CD4-positive, CD25-positive, alpha-beta regulatory T cell (primary cell): Measurements from ENCODE around the gene ZFHX3. TPM values are rescaled to one million over a fixed set of nuclear protein-coding genes. Genes with fewer than 3 reads are reported as not detected.
A peak's percentile ranks its signal among the peaks of the same experiment; 100 is the strongest.

Source experiments
- ATAC-seq, 2 donors: fragments of 150-1000 bp; cut with Tn5 transposase; one replicate each; pipeline ENCODE4 v1.10.0; 2021; ENCODE audit warnings: low read depth in 2 of 2, moderate number of reproducible peaks in 2 of 2, moderate library complexity in 1 of 2
- DNase-seq, 3 donors: peaks; one replicate each; pipeline versions ENCODE4 v3.0.0 to v3.0.0-alpha.2; 2012 to 2022; ENCODE audit warnings: mixed read lengths in 1 of 3
- H3K27ac ChIP-seq: one replicate; pipeline ENCODE4 v1.7.0; 2013; ENCODE audit warnings: mild to moderate bottlenecking, low read length; ENCODE audit not compliant: insufficient read depth, poor library complexity, severe bottlenecking
- H3K27me3 ChIP-seq: one replicate; pipeline ENCODE4 v1.7.0; 2013; ENCODE audit warnings: low read length; ENCODE audit not compliant: control insufficient read depth, insufficient read depth
- H3K36me3 ChIP-seq: one replicate; pipeline ENCODE4 v1.7.0; 2013; ENCODE audit warnings: mild to moderate bottlenecking, low read length, moderate library complexity; ENCODE audit not compliant: control insufficient read depth, insufficient read depth
- H3K4me1 ChIP-seq: 2 replicates; pipeline ENCODE4 v1.7.0; 2013; ENCODE audit warnings: mild to moderate bottlenecking, low read length; ENCODE audit not compliant: insufficient read depth, control insufficient read depth, poor library complexity, severe bottlenecking
- H3K4me3 ChIP-seq: one replicate; pipeline ENCODE4 v1.7.0; 2013; ENCODE audit warnings: low read depth, mild to moderate bottlenecking, low read length, moderate library complexity
- H3K9me3 ChIP-seq, 2 experiments: 1 replicate in 1 of 2; 2 replicates in 1 of 2; pipeline ENCODE4 v1.7.0; 2013; ENCODE audit warnings: low read length in 2 of 2, mild to moderate bottlenecking in 1 of 2, moderate library complexity in 1 of 2; ENCODE audit not compliant: control insufficient read depth in 2 of 2
- H3K27ac Mint-ChIP-seq, 3 donors: one replicate each; pipeline ENCODE4 v1.8.0; 2020 to 2022; ENCODE audit warnings: mild to moderate bottlenecking in 3 of 3, mixed read lengths in 3 of 3, moderate library complexity in 2 of 3
- H3K27me3 Mint-ChIP-seq: one replicate; pipeline ENCODE4 v1.8.0; 2022; ENCODE audit warnings: mild to moderate bottlenecking, mixed read lengths
- H3K36me3 Mint-ChIP-seq: one replicate; pipeline ENCODE4 v1.8.0; 2020; ENCODE audit warnings: mixed read lengths
- H3K4me1 Mint-ChIP-seq, 4 donors: one replicate each; pipeline ENCODE4 v1.8.0; 2020 to 2022; ENCODE audit warnings: mixed read lengths in 4 of 4, mild to moderate bottlenecking in 1 of 4
- H3K4me3 Mint-ChIP-seq, 4 donors: one replicate each; pipeline ENCODE4 v1.8.0; 2020 to 2022; ENCODE audit warnings: mild to moderate bottlenecking in 4 of 4, mixed read lengths in 4 of 4, moderate library complexity in 3 of 4
- H3K9me3 Mint-ChIP-seq, 7 donors: one replicate each; pipeline ENCODE4 v1.8.0; 2020 to 2022; ENCODE audit warnings: mixed read lengths in 7 of 7, mild to moderate bottlenecking in 3 of 7, moderate library complexity in 2 of 7
- polyA plus RNA-seq, 4 donors: library from polyadenylated mRNA; unstranded; fragments of 300-500 nt; fragmentation: Illumina TruSeq; gene quantifications; one replicate each; pipeline ENCODE4 v1.2.3, GENCODE V29; 2021
- total RNA-seq: library from RNA; stranded (reverse); gene quantifications from one replicate; pipeline ENCODE4 v1.2.3, GENCODE V29; 2022

The ZFHX3 gene
- total and polyA plus RNA-seq, 5 donors from 2014 or later, result 0.01 to 0.94 (median 0.03) TPM; not detected in 1

DNA sequence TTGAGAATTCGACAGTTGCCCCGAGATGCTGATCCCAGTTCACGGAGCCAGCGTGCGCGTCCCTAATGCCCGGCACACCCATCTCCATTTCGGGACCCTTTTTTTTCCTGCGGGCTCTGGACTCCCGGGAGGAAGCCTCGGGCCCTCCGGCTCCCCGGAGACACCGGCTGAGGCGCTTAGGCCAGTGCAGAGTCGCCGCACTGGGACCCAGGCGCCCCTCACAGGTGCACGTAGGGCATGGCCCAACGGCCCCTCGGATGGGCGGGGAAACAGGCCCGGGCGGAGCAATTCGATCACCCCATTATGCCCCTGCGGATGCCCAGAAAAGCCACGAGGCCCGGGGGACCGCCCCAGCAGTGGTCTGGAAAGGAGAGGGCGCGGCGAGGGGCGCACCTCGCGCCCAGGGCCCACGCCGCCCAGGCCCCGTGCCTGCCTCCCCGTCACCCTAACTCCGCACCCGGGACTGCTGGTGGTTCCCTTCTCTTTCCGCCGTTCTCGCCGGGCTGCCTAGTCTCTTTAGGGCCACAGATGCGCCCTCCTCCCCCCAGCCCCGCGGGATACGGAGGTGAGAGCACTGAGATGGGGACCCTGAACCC is 18.5 kb upstream of the ZFHX3 start:
- no peaks in the 10 kb centered on the region for H3K36me3 ChIP-seq
- ATAC-seq, result no peak
- H3K4me1 ChIP-seq, result no peaks in the 10 kb centered on the region
- no peak for DNase-seq
- no peaks in the 10 kb centered on the region for H3K9me3 ChIP-seq
- no peak overlapping the region for H3K4me3 ChIP-seq
- Mint-ChIP-seq H3K36me3 (no peaks in the 10 kb centered on the region), H3K9me3 (peaks cover 0 to 2% (median 0%) of the 10 kb centered on the region in 7 donors), H3K27me3 (peaks cover 61% of the 10 kb centered on the region), H3K27ac (no peak overlapping the region), H3K4me1 (peaks cover 0 to 2% (median 0%) of the 10 kb centered on the region in 4 donors), H3K4me3 (no peak overlapping the region)
- peaks cover 11% of the 10 kb centered on the region for H3K27me3 ChIP-seq
- H3K27ac ChIP-seq, result no peak overlapping the region

DNA sequence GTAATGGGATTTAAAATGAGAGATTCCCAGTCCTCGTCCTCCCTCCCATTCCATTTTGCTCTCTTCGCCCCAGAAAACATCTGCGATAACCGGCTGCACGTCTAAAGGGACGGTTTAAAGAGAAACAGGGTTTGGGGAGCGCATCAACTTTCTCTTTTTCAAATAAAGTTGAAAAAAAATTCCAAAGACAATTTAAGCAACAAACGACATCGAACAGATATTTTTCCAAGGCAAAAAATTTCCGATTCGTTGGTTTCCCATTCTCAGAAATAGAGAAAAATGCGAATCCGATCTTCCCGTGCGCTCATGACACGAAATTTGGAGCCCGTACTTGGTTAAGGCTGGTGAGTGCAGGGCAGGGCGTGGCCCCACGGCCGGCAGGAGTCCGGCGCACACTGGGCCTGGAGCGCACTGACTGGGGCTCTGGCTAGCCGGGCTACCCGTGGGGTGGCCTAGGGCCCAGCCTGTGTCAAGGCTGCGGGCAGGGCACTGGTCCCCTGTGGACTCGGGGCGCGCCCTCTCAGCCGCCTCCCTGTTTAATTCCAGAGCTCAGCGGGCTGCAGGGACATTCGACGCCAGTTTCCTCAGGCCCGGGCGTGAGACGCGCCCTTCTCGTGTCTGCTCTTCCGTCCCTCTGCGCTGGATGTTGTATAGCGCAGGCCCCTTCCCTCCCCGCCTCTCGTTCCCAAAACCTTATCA is 17.9 kb upstream of the ZFHX3 start:
- H3K27me3 Mint-ChIP-seq, result peaks cover 59% of the 10 kb centered on the region
- no peak for DNase-seq

DNA sequence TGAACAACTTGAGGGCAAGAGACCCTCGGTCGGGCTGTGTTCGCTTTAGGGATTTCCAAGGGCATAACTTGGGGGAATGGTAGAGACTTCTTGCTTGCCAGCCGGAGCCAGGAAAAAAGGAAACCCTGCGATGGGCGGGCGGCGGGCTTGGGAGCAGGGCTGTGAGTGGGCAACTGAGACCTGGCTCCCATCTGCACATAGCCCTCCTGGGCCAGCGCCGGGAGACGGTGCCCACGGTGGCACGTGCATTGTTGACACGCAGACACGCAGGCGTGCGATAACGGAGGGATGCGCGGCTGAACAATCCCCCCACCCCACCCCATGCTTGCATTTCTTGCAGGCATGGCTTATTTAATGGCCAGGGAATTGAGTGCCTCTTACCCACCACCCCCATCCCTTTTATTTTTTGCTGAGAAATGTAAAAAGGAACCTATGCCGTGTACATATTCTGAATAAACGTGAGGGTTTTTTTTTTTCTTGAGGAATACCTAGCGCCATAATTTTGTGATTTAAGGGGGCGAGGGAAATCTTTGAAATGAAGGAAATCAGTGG is 17.1 kb upstream of the ZFHX3 start:
- DNase-seq, result no peak
- no peaks in the 10 kb centered on the region for H3K4me1 ChIP-seq
- ATAC-seq, result no peak
- Mint-ChIP-seq H3K36me3 (no peaks in the 10 kb centered on the region), H3K4me1 (peaks cover 0 to 2% (median 0%) of the 10 kb centered on the region in 4 donors), H3K4me3 (peak overlapping the region in 1 of 4 donors; percentile 31), H3K9me3 (no peaks in the 10 kb centered on the region), H3K27me3 (peaks cover 59% of the 10 kb centered on the region), H3K27ac (no peak overlapping the region)
- H3K27me3 ChIP-seq, result peaks cover 19% of the 10 kb centered on the region
- no peaks in the 10 kb centered on the region for H3K36me3 ChIP-seq
- no peak overlapping the region for H3K27ac ChIP-seq
- no peak overlapping the region for H3K4me3 ChIP-seq
- H3K9me3 ChIP-seq, result no peaks in the 10 kb centered on the region

More for the DNA sequence above, 17.9 kb upstream of the ZFHX3 start:
- no peak overlapping the region for H3K27ac ChIP-seq
- no peak overlapping the region for H3K4me3 Mint-ChIP-seq
- no peaks in the 10 kb centered on the region for H3K9me3 ChIP-seq
- no peak overlapping the region for H3K27ac Mint-ChIP-seq
- peaks cover 0 to 2% (median 0%) of the 10 kb centered on the region in 4 donors for H3K4me1 Mint-ChIP-seq
- peaks cover 16% of the 10 kb centered on the region for H3K27me3 ChIP-seq
- H3K4me3 ChIP-seq, result no peak overlapping the region
- no peaks in the 10 kb centered on the region for H3K9me3 Mint-ChIP-seq
- H3K36me3 Mint-ChIP-seq, result no peaks in the 10 kb centered on the region
- H3K36me3 ChIP-seq, result no peaks in the 10 kb centered on the region
- ATAC-seq, result no peak
- no peaks in the 10 kb centered on the region for H3K4me1 ChIP-seq

DNA sequence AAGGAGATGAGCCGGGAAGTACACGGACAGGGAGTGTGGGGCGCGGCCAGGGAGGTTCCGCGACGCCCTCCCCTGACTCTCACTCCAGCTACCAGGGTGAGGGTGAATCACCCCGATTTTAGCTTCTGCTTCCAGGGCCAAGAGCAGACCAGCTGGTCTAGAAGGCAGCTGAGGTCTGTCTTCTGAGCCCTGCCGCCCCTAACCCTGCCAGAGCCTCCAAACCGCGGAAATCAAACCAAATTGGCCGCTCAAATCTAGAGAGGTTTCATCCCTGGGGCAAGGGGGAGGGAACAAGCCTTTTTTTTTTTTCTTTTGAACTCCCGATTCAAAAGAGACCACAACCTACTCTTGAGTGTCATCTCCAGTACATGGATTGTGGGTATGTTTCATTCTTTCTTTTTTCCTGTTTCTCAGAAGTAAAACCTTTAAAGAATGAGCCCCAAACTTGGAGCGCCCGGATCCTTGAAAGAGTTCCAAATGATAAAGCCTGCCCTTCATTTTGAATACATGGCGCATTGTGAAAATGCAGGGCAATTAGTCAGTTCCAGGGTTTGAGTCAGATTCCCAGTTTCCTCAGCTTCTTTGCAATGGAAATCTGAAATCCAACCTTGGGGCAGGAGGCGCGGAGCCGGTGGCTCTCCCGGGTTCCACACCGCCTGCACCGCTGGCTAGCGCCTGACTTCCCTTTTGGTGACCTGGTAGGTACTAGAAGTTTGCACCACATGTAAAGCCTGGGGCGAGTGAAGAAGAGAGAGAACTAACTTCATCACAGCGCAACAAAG is 16.5 kb upstream of the ZFHX3 start:
- H3K27me3 Mint-ChIP-seq, result peaks cover 62% of the 10 kb centered on the region
- H3K4me3 Mint-ChIP-seq, result peak overlapping the region in 1 of 4 donors; percentile 31
- peak overlapping the region in 1 of 3 donors; percentile 14 for H3K27ac Mint-ChIP-seq
- no peaks in the 10 kb centered on the region for H3K36me3 Mint-ChIP-seq
- Histone ChIP-seq H3K9me3 (no peaks in the 10 kb centered on the region), H3K4me1 (peaks cover under 1% of the 10 kb centered on the region), H3K4me3 (no peak overlapping the region), H3K27ac (no peak overlapping the region), H3K27me3 (peaks cover 26% of the 10 kb centered on the region), H3K36me3 (no peaks in the 10 kb centered on the region)
- H3K4me1 Mint-ChIP-seq, result peaks cover 0 to 5% (median 2%) of the 10 kb centered on the region in 4 donors
- no peak for ATAC-seq
- no peaks in the 10 kb centered on the region for H3K9me3 Mint-ChIP-seq
- DNase-seq, result no peak

DNA sequence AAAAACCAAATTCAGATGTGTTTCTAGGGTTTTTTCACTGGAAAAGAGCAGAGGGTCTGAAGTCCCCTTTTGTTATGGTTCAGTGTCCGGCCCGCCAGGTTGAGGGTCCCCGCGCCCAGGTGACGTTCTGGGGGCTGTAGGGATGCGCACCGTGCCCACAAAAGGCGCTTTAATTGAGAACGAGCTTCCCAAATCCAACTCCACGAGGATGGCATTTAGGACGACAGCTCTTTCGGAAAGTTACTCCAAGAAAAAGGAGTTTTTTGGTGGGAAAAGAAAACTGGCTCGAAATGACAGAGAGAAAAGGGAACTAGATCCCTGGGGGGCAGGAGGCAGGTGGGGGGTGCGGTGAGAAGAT is 15.9 kb upstream of the ZFHX3 start:
- H3K4me1 ChIP-seq, result peaks cover 6% of the 10 kb centered on the region
- Mint-ChIP-seq H3K36me3 (no peaks in the 10 kb centered on the region), H3K4me3 (no peak overlapping the region), H3K27me3 (peaks cover 65% of the 10 kb centered on the region), H3K27ac (peak overlapping the region in 1 of 3 donors; percentile 14), H3K4me1 (peaks cover 0 to 11% (median 6%) of the 10 kb centered on the region in 4 donors), H3K9me3 (peaks cover 0 to 1% (median 0%) of the 10 kb centered on the region in 7 donors)
- ATAC-seq (no peak), DNase-seq (no peak)
- H3K4me3 ChIP-seq, result no peak overlapping the region
- H3K27me3 ChIP-seq, result peaks cover 26% of the 10 kb centered on the region
- no peaks in the 10 kb centered on the region for H3K9me3 ChIP-seq
- no peaks in the 10 kb centered on the region for H3K36me3 ChIP-seq
- H3K27ac ChIP-seq, result no peak overlapping the region

DNA sequence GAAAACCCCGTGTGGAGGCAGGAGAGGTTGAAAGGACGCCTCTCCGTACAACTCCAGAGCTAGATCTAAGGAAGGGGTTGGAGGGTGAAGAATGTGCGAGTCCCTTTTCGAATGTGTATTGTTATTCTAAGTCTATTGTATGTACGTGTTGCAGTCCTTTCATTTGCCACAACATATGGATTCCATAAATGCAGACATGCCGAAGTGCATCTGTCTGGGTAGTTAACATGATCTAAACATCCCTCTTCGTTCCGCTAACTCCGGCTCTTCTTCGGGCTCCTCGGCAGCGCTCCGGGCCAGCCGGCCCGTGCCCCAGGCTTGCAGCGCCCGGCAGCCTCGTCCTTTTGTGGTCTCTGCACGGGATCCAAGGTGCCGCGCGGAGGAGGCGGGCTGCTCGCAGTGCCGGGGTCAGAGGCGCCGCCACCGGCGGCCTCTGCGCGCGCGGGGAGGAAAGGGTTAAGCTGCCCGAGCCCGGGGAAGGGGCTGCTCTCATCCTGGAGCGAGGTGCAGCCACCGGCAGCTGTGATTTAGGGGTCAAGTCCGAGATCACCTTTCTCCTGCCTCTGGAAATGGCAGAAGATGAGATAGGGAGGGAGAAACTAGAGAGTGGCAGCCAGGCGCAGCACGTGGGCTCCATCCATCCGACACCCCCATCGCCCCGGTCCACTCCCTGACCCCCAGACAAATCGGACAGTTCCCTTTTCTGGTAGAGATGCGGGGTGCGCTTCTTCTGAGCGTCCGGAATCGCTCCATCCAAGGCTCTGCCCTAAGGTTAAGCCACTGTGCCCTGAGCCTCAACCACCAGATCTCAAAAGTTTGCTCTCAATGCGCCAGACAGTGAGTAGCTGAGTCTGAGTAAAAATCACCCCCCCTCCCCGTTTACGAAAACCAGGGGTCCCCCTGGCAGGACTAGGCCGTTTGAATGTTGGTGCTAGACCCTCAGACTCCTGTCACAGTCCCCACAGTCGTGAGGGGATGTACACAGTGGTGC is 15.1 kb upstream of the ZFHX3 start:
- peaks cover 26% of the 10 kb centered on the region for H3K27me3 ChIP-seq
- ATAC-seq, result no peak
- no peak overlapping the region for H3K4me3 Mint-ChIP-seq

More for the DNA sequence above, 15.1 kb upstream of the ZFHX3 start:
- Histone ChIP-seq H3K9me3 (no peaks in the 10 kb centered on the region), H3K36me3 (no peaks in the 10 kb centered on the region), H3K4me3 (no peak overlapping the region), H3K27ac (no peak overlapping the region), H3K4me1 (peaks cover 8% of the 10 kb centered on the region)
- no peak for DNase-seq
- Mint-ChIP-seq H3K4me1 (peaks cover 0 to 12% (median 6%) of the 10 kb centered on the region in 4 donors), H3K36me3 (no peaks in the 10 kb centered on the region), H3K27me3 (peaks cover 63% of the 10 kb centered on the region), H3K9me3 (peaks cover 0 to 1% (median 0%) of the 10 kb centered on the region in 7 donors), H3K27ac (no peak overlapping the region)
